Mononuclear cell (primary cell): ENCODE measurements around the gene PRAC2. TPM values are rescaled to one million over a fixed set of nuclear protein-coding genes. Genes with fewer than 3 reads are reported as not detected.

Source experiments
- H3K27me3 ChIP-seq: 2 replicates; pipeline ENCODE4 v1.6.0; 2011; ENCODE audit warnings: low read length, control low read depth; ENCODE audit not compliant: insufficient read depth
- H3K4me1 ChIP-seq: 2 replicates; pipeline ENCODE4 v1.5.1; 2011; ENCODE audit warnings: mild to moderate bottlenecking, low read length, control low read depth; ENCODE audit not compliant: insufficient read depth
- H3K4me3 ChIP-seq: 2 replicates; pipeline ENCODE4 v1.5.1; 2011; ENCODE audit warnings: mild to moderate bottlenecking, low read length, moderate library complexity
- H3K9me3 ChIP-seq: 2 replicates; pipeline ENCODE4 v1.5.1; 2011; ENCODE audit warnings: low read depth, mild to moderate bottlenecking, control low read depth, low read length
- total RNA-seq: library from RNA; depleted of rRNA; stranded (reverse); fragments of >200 nt; gene quantifications from one replicate; pipeline ENCODE4 v1.2.3, GENCODE V29; 2012

PRAC2 gene
- total RNA-seq, 1 donor, result not detected

DNA sequence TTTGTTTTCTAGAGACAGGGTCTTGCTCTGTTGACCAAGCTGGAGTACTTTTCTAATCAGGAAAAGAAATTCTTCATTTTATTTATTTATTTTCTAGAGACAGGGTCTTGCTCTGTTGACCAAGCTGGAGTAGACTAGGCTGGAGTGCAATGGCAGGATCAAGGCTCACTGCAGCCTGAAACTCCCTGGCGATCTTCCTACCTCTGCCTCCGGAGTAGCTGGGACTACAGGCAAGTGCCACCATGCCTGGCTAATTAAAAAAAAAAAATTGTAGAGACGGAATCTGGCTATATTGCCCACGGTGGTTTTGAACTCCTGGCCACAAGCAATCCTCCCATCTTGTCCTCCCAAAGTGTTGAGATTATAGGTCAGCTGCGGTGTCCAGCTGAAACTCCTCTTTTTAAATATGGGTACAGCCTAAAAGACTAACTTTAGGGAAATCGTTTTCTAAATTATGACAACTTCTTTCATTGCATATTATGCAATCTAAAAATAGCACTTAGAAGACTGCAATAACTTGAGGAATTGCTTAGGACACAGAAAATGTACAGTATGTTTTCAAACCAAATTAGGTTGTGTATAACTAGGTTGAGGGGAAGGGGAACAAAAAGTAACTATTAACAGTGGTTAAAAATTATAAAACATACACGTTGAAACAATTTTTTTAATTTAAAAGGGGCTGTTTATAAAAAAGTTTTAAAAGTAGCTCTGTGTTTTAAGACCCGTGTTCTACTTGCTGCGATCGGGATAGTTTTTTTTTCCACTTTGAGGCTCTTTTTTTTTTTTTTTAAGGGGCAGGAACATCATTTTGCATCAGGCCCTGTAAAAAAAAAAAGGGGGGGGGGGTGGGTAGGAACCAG, 5.4 kb upstream of the PRAC2 start:
- peaks cover 86% of the 10 kb centered on the region for H3K27me3 ChIP-seq
- no peak overlapping the region for H3K4me3 ChIP-seq
- no peaks in the 10 kb centered on the region for H3K9me3 ChIP-seq
- peaks cover 13% of the 10 kb centered on the region for H3K4me1 ChIP-seq

DNA sequence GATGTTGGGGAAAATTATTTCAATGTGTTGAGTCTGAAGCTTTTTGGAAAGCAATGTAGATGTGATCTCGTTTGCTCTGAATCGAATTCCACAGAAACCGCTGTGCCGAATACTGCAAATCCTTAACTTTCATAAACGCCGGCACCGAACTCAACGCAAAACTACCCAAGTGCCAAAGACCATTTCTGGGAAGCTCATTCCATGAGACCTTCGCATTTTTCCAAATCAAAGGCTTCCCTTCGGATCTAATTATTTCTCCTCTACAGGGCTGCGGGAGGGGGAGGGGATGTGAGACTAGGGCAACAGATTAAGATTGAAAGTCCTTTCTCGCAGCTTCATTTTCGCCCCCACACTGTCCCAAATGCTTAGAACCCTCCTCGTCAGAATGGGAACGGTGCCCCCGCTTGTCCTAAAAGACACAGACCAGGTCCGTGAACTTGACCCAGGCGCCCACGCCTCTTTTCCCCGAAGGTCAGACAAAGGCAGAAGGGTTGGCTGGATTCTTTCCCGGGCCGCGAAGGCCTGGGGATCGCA, 4.7 kb upstream of the PRAC2 start:
- Histone ChIP-seq H3K27me3 (peaks cover 91% of the 10 kb centered on the region), H3K4me3 (no peak overlapping the region), H3K4me1 (peaks cover 19% of the 10 kb centered on the region), H3K9me3 (no peaks in the 10 kb centered on the region)

DNA sequence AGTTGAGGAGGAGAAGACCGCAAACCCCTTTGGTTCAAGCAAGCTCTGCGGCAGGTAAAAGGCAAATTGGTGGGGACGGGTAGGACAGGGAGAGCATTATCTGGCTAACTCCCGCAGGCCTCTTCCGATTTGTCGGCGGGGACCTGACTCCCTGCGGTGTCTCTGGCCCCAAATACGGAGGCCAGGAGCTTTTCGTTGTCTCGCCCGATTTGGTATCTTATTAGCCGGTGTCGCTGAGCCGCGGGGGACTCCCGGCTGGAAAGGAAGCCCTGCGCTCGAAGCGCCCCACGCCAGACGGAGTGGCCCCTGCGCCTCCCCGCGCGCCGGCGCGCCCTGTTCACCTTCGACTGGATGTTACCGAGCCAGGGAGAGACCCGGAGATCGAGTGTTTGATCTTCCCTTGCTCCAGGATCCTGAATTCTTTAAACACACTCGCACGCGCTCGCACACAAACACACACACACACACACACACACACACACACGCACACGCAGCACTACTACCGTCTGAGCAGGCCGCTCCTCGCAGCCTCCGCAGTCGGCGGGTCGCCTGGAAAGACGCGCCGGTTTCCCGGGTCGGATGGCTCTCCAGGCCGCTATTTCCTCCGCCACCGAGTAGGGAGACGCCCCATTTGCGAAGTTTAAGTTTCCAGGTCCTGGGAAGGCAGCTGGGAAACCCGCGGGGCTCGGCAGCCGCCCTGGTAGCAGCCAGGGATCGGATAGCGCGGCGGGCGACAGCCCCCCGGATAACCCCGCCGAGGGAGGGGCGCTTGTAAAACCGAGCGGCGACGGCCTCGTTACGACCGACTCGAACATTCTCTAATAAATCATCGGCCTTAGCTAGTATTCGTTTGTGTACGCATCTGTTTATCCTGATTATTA, 4.0 kb upstream of the PRAC2 start:
- Histone ChIP-seq H3K4me1 (peaks cover 26% of the 10 kb centered on the region), H3K4me3 (no peak overlapping the region), H3K27me3 (peaks cover 98% of the 10 kb centered on the region), H3K9me3 (no peaks in the 10 kb centered on the region)

DNA sequence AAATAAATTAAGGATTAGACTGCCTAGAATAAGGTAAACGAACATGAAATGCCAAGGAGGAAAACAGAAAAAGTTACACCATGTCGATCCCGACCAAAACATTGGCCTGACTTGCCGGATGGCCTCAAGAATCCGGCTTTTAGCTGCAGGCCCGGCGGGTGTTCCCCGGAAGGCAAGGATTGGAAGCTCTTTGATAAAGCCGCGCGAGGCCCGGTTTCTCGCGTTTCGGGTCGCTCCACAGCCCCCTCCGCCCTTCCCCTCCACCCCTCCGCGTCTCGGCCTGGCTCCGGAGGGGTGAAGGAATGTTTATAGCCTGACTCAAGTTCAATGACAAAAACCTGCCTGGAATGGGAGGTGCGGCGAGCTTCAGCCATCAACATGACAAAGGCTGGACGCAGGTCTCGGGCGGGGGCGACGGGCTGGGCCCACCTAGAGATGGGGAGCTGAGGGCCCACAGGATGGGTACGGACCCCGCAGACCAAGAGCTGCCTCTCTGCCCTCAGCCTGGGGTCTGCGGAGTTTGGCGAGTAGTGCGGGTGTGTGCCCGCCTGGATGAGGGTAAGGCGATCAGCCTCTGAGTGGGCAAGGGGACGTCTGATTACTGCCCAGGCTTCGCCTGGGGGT, 3.2 kb upstream of the PRAC2 start:
- Histone ChIP-seq H3K27me3 (peaks cover 99% of the 10 kb centered on the region), H3K4me1 (peaks cover 34% of the 10 kb centered on the region), H3K9me3 (no peaks in the 10 kb centered on the region), H3K4me3 (no peak overlapping the region)

DNA sequence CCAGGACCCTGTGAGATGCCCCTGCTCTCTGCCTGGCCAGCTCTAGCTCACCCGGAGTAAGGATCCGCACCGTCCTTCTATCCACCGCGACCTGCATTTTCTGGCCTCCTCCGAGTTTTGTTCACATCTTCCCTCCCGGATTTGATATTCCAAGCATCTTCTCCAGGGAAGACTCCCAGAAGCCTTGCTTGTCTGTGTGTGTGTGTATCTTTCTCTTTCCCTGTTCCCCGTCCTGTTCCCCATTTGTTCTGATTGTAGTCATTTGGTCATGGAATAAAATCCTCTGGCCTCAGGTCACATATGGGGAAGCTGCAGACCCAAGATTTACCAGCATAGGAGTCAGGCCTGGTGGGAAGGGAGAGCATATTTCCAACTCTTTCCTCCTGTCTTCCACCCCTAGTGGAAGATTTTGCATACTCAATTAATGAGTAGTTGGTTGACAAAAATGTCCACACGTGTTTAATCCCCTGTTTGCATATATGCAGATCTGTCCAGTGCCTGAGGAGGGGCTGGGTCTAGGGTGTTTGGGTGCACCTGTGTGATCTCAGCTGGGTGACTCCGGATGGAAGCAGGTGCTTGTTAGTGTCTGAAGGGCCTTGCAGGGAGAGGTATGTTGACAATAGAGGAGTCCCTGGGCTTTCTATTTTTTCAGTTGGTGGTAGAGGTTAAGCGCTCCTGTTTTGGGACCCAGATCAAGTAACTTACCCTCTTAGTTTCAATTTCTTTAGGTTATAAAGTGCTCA, 2.5 kb upstream of the PRAC2 start:
- Histone ChIP-seq H3K9me3 (no peaks in the 10 kb centered on the region), H3K27me3 (peaks cover 100% of the 10 kb centered on the region), H3K4me3 (no peak overlapping the region), H3K4me1 (peaks cover 40% of the 10 kb centered on the region)

DNA sequence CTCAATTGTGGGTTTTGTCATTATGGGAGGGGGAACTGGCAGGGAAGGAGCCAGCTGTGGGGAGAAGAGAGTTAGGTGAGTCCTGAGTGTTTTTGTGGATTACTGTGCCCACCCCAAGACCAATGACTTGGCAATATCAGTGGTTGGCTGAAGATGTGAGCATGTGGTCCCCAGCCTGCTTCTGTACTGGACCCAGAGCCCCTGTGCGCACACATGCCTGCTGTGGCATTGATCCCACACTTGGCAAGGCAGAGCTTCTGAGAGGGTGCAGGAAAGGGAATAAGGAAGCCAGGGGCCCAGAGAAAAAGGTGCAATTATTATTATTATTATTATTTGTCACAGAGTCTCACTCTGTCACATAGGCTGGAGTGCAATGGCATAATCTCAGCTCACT, 2.0 kb upstream of the PRAC2 start:
- peaks cover 100% of the 10 kb centered on the region for H3K27me3 ChIP-seq
- no peaks in the 10 kb centered on the region for H3K9me3 ChIP-seq
- H3K4me3 ChIP-seq, result no peak overlapping the region
- peaks cover 40% of the 10 kb centered on the region for H3K4me1 ChIP-seq

DNA sequence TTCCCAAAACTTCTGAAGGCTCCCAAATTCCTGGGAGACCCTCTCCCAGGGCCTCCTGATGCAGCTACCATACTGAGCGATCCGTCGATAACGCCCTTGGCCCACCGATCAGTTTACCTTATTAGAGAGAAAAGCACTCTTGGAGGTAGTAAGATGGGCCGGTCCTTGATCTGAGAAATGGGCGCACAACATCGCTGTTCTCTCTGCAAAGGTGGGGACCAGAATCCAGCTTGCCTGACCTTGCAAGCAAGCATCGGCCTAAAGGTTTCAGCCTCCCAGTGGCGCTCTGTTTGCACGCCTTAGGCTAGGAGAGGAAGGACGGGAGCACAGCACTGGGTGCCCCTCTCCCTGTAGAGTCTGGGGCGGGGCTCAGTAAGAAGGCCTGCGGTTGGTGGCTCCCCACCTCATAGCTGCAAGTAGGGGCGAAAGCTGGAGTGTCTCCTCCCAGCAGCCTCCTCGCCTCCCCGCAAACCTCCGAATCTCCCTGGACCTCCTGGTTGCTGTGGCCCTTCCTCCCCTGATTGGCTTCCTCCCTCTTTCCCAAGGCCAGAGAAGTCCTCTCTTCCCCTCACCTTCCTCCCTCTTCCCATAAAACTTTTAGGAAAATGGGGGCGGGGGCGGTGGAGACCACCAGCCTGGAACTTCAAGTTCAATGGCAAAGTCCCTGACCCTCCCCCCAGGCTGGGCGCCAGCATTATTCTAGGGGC, 631 bp upstream of the PRAC2 start, which contains the start of gene PRAC1:
PRAC1 (minus strand) TSS at position 318 of the 707 bp plus-strand sequence; CDS start at position 192, 126 bp downstream.
- H3K4me1 ChIP-seq, result peaks cover 40% of the 10 kb centered on the region
- H3K9me3 ChIP-seq, result no peaks in the 10 kb centered on the region
- no peak within 1 kb of the TSS for H3K4me3 ChIP-seq
- peaks cover 100% of the 10 kb centered on the region for H3K27me3 ChIP-seq

DNA sequence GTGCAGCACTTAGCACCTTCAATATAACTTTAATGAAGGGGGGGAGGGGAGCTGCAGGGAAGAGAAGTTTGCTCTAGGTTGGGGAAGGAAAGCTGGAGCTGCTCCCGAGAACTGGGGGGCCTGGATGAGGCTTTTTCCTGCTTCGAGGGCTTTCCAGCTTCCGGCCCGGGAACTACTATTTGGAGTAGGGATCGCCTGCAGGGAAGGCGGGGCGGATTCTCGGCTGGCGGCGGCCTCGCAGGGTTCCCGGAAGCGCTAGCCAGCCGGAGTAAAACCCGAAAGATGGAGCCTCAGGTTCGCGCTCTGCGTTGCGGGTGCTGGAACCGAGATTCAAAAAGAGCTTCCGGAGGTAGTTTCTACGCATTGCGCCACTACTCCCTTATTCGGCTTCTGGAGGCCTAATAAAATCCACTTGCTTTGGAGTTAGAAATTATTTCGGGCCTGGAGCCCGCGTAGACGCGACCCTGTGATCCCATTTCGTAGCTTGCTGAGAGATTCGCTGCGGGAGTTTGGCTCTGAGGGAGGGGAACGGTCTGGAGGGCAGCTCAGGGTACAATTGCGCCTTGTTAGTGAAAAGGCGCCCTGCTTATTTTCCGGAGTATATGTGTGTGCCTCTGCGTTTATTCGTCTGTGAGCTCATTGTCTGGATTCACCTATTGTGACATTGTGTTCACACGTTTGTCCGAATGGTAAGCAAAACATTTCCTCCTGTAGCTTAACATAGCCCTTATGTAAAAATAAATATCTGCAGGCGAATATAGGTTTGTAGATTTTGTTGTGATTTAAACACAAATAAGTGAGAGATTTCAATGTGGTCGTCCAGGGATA, 652 bp downstream of the PRAC2 start:
- no peaks in the 10 kb centered on the region for H3K9me3 ChIP-seq
- H3K4me1 ChIP-seq, result peaks cover 41% of the 10 kb centered on the region
- peaks cover 100% of the 10 kb centered on the region for H3K27me3 ChIP-seq
- no peak overlapping the region for H3K4me3 ChIP-seq

DNA sequence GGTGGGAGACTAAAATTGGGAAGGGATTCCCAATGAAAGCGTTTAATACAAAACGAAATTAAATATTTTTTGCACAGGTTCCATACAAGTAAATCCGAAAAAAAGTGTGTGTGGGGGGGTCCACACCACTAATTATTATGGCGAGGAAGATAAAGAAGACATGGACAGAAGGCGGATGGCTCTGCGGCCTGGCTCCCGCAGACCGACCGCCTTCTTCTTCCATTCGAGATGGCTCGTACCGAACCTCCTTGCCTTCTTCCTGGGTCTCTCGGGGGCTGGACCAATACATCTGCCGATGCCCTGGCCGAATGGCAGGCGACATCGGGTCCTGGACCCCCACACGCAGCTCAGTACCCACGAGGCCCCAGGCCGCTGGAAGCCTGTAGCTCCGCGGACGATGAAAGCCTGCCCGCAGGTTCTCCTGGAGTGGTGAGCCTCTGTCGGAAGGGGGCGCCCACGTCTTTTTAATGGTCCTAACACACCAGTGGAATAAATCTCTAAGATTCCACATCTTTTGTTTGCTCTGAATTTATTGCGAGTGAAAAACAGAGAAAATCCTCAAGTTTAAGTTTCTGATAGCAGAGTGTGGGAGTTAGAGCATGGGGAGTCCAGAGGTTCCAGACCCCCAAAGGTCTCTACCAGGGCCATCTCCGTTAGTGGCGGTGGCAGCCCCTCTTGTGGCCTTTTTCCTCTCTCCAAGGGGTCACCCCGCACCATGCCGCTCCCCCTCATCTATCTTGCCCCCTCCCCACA, 1.4 kb downstream of the PRAC2 start:
- no peaks in the 10 kb centered on the region for H3K9me3 ChIP-seq
- peaks cover 100% of the 10 kb centered on the region for H3K27me3 ChIP-seq
- no peak overlapping the region for H3K4me3 ChIP-seq
- H3K4me1 ChIP-seq, result peaks cover 35% of the 10 kb centered on the region

DNA sequence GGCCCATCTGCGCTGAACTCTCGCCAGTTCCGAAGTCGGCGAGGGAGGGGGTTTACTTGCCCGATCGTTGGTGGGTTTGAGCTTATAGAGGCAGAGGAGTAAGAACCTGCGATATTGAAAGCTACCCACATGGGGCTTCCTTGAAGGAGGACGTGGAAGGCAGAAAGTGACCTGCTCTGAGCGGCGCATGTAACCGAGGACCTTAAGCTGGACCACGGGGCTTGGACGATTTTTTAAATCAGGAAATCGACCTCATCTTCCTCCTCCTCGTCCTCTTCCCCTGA, 2.0 kb downstream of the PRAC2 start:
- Histone ChIP-seq H3K4me1 (peaks cover 35% of the 10 kb centered on the region), H3K9me3 (no peaks in the 10 kb centered on the region), H3K4me3 (no peak overlapping the region), H3K27me3 (peaks cover 100% of the 10 kb centered on the region)

DNA sequence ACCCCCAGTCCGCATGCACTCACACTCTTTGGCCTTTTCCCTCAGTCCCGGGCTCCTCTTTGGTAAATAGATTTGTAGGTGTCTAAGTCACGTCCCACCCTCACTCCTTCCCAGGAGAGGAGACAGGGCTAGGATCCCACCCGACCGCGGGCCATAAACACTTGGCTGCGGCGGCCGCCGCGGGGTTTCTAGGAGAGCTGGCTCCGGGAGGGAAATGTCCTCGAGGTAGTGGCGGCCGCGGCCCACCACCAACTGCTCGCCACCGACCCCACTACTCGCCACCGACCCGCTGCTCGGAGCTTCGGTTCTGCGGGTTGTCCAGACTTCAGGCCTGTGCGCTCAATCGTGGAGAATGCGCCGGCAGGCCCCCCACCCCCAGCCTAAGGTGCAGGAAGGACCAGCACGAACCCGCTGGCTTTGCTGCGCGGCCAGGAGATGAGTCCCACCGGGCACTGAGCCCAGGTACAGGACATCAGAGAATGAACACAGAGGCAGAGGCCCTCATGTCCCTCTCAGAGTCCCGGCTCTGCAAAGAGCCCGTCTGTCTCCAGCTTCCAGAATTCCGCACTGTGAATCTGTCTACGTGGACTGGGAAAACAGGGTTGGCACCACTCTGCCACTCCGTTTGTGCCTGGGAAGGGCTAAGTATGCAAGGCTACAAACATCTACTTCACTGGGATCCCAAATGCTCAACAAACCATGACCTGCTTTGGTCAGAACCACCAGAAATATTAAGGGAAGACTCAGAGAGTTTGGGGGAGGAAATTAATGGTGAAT, 2.5 kb downstream of the PRAC2 start:
- H3K9me3 ChIP-seq, result no peaks in the 10 kb centered on the region
- peaks cover 100% of the 10 kb centered on the region for H3K27me3 ChIP-seq
- peaks cover 35% of the 10 kb centered on the region for H3K4me1 ChIP-seq
- H3K4me3 ChIP-seq, result no peak overlapping the region
